ENCODE results near the gene PDE4DIP.
"Not testable (repeated sequence)": the region's sequence is repeated elsewhere in the genome, so short reads cannot be mapped to it uniquely, and the experiment has no call there.

DNA sequence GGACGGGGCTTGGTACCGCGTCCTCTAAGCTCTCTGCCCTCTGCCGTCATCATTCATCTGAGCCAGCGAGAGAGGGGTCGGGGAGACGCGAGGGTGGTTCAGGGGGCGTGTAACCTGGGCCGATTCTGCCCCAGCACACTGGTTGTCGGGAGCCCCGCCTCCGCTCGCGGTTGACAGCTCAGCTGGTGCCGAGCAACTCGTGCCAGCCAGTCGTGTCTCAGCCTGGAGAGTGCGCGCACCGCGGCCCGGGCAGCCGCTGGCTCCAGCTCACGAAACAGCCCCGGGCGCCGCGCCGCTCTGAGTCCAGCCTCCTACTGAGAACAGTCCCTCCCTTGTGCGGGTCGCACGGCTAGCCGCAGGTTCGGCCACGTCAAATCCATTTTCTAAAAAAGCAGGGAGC, at the start of gene PDE4DIP:
- not testable (repeated sequence) for TF ChIP-seq POLR2A (IDR thresholded peaks at IDR 0.05)
- TF ChIP-seq, protein P1, sequence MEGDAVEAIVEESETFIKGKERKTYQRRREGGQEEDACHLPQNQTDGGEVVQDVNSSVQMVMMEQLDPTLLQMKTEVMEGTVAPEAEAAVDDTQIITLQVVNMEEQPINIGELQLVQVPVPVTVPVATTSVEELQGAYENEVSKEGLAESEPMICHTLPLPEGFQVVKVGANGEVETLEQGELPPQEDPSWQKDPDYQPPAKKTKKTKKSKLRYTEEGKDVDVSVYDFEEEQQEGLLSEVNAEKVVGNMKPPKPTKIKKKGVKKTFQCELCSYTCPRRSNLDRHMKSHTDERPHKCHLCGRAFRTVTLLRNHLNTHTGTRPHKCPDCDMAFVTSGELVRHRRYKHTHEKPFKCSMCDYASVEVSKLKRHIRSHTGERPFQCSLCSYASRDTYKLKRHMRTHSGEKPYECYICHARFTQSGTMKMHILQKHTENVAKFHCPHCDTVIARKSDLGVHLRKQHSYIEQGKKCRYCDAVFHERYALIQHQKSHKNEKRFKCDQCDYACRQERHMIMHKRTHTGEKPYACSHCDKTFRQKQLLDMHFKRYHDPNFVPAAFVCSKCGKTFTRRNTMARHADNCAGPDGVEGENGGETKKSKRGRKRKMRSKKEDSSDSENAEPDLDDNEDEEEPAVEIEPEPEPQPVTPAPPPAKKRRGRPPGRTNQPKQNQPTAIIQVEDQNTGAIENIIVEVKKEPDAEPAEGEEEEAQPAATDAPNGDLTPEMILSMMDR (IDR thresholded peaks at IDR 0.05), result not testable (repeated sequence)
